PFSK-1 (cell line): Measurements from ENCODE around the gene CCDC171.

Source experiments
- POLR2AphosphoS5 ChIP-seq: IDR thresholded peaks from 2 replicates; pipeline ENCODE4 v1.6.1; 2012; ENCODE audit warnings: low read depth, mild to moderate bottlenecking, control low read depth, low read length, moderate library complexity
- REST ChIP-seq, 2 experiments: IDR thresholded peaks; 2 replicates each; pipeline versions ENCODE4 v1.6.1 to v1.8.0; 2011 to 2012; ENCODE audit warnings: low read depth in 2 of 2, low read length in 2 of 2, control low read depth in 1 of 2, inconsistent platforms in 1 of 2, mild to moderate bottlenecking in 1 of 2, moderate library complexity in 1 of 2; ENCODE audit not compliant: insufficient read depth in 1 of 2
- SIN3A ChIP-seq: IDR thresholded peaks from 2 replicates; pipeline ENCODE4 v1.6.1; 2012; ENCODE audit warnings: mild to moderate bottlenecking, low read length, moderate library complexity, borderline replicate concordance; ENCODE audit not compliant: insufficient read depth
- TAF1 ChIP-seq: IDR thresholded peaks from 2 replicates; pipeline ENCODE4 v1.6.1; 2012; ENCODE audit warnings: low read length, control low read depth, borderline replicate concordance; ENCODE audit not compliant: insufficient read depth

- no peak for TF ChIP-seq TAF1
- no peak for TF ChIP-seq REST (IDR thresholded peaks at IDR 0.05; ENCODE audit: insufficient read depth in 1 of 2, low read depth in 2 of 2, low read length in 2 of 2)
- no peak for TF ChIP-seq SIN3A
- TF ChIP-seq POLR2AphosphoS5: no peak
These were observed 298.9 kb downstream of the CCDC171 start for GRCh38 chr9:15851766-15852165.
